ENCODE results near the gene ARSG.
"Not testable (repeated sequence)": the region's sequence is repeated elsewhere in the genome, so short reads cannot be mapped to it uniquely, and the experiment has no call there.

Gene ARSG

GRCh38 chr17:68356949-68357455 lies 65.7 kb downstream of the ARSG start:
- ChIA-PET CTCF (interaction anchor here (1.3 kb wide), 1 partner anchor 42 kb away, joined by 4 read pairs; no protein-coding TSS in a partner anchor), POLR2A (no interaction called here)
- no peak for DNase-seq (ENCODE audit: extremely low spot score)
- TF ChIP-seq NFRKB (IDR thresholded peaks at IDR 0.05): no peak
- TF ChIP-seq L3MBTL2 (conservative IDR thresholded peaks at IDR 0.05): no peak
- no peak for TF ChIP-seq PKNOX1 (IDR thresholded peaks at IDR 0.05)
- TF ChIP-seq ELF4 (IDR thresholded peaks at IDR 0.05): no peak

- ChIA-PET POLR2A (no interaction called here), CTCF (interaction anchor here (1.3 kb wide), 1 partner anchor 41 kb away, joined by 4 read pairs; no protein-coding TSS in a partner anchor)
- TF ChIP-seq SP1 (IDR thresholded peaks at IDR 0.05) (no peak), L3MBTL2 (conservative IDR thresholded peaks at IDR 0.05) (no peak), FOXA1 (IDR thresholded peaks at IDR 0.05) (no peak), ZNF384 (IDR thresholded peaks at IDR 0.05) (no peak), LEF1 (IDR thresholded peaks at IDR 0.05; ENCODE audit: borderline replicate concordance) (no peak), PKNOX1 (IDR thresholded peaks at IDR 0.05) (no peak), ELF4 (IDR thresholded peaks at IDR 0.05) (no peak), NFRKB (IDR thresholded peaks at IDR 0.05) (no peak), FOXM1 (IDR thresholded peaks at IDR 0.05; ENCODE audit: borderline replicate concordance) (no peak), SUZ12 (IDR thresholded peaks at IDR 0.05) (no peak), TARDBP (IDR thresholded peaks at IDR 0.05) (no peak), ARNT (IDR thresholded peaks at IDR 0.05) (no peak), CTBP1 (IDR thresholded peaks at IDR 0.05; ENCODE audit: borderline replicate concordance) (no peak), FOXK2 (IDR thresholded peaks at IDR 0.05) (no peak), HDGF (IDR thresholded peaks at IDR 0.05; ENCODE audit: borderline replicate concordance) (no peak), BHLHE40 (IDR thresholded peaks at IDR 0.05; ENCODE audit: borderline replicate concordance) (no peak)
- no peak for DNase-seq (ENCODE audit: extremely low spot score)
Measured at GRCh38 chr17:68357886-68358285, 66.6 kb downstream of the ARSG start.

GRCh38 chr17:68359791-68360535 lies 68.7 kb downstream of the ARSG start:
- ChIA-PET POLR2A (no interaction called here), CTCF (no interaction called here)
- TF ChIP-seq SP1 (IDR thresholded peaks at IDR 0.05): no peak
- no peak for TF ChIP-seq ARNT (IDR thresholded peaks at IDR 0.05)
- DNase-seq (ENCODE audit: extremely low spot score): no peak

- no peak for TF ChIP-seq ZNF384 (IDR thresholded peaks at IDR 0.05)
- TF ChIP-seq ARNT (IDR thresholded peaks at IDR 0.05): no peak
- TF ChIP-seq TARDBP (IDR thresholded peaks at IDR 0.05): no peak
- TF ChIP-seq HDGF (IDR thresholded peaks at IDR 0.05; ENCODE audit: borderline replicate concordance): no peak
- TF ChIP-seq FOXM1 (IDR thresholded peaks at IDR 0.05; ENCODE audit: borderline replicate concordance): no peak
- no peak for TF ChIP-seq FOXK2 (IDR thresholded peaks at IDR 0.05)
- no peak for TF ChIP-seq NFRKB (IDR thresholded peaks at IDR 0.05)
- TF ChIP-seq BHLHE40 (IDR thresholded peaks at IDR 0.05; ENCODE audit: borderline replicate concordance): no peak
- no peak for TF ChIP-seq CTBP1 (IDR thresholded peaks at IDR 0.05; ENCODE audit: borderline replicate concordance)
- no peak for TF ChIP-seq SUZ12 (IDR thresholded peaks at IDR 0.05)
- no peak for TF ChIP-seq L3MBTL2 (conservative IDR thresholded peaks at IDR 0.05)
- no peak for TF ChIP-seq SP1 (IDR thresholded peaks at IDR 0.05)
- no peak for TF ChIP-seq FOXA1 (IDR thresholded peaks at IDR 0.05)
- TF ChIP-seq ELF4 (IDR thresholded peaks at IDR 0.05): no peak
- no peak for TF ChIP-seq PKNOX1 (IDR thresholded peaks at IDR 0.05)
- TF ChIP-seq LEF1 (IDR thresholded peaks at IDR 0.05; ENCODE audit: borderline replicate concordance): no peak
- ChIA-PET POLR2A (no interaction called here), CTCF (no interaction called here)
- no peak for DNase-seq (ENCODE audit: extremely low spot score)
Measured at GRCh38 chr17:68365469-68365868, 74.2 kb downstream of the ARSG start.

- no peak for DNase-seq (ENCODE audit: extremely low spot score)
- POLR2A ChIA-PET: no interaction called here
- TF ChIP-seq ARNT (IDR thresholded peaks at IDR 0.05) (no peak), NFRKB (IDR thresholded peaks at IDR 0.05) (no peak), FOXK2 (IDR thresholded peaks at IDR 0.05) (no peak), BHLHE40 (IDR thresholded peaks at IDR 0.05; ENCODE audit: borderline replicate concordance) (no peak), CTBP1 (IDR thresholded peaks at IDR 0.05; ENCODE audit: borderline replicate concordance) (no peak), ELF4 (IDR thresholded peaks at IDR 0.05) (no peak), TARDBP (IDR thresholded peaks at IDR 0.05) (no peak), ZNF384 (IDR thresholded peaks at IDR 0.05) (no peak), FOXM1 (IDR thresholded peaks at IDR 0.05; ENCODE audit: borderline replicate concordance) (no peak)
- CTCF ChIA-PET: no interaction called here
Measured at GRCh38 chr17:68368387-68368786, 77.1 kb downstream of the ARSG start.

GRCh38 chr17:68375566-68375965 lies 84.3 kb downstream of the ARSG start:
- no peak for DNase-seq (ENCODE audit: extremely low spot score)
- ChIA-PET POLR2A (no interaction called here), CTCF (interaction anchor here (1.5 kb wide), 1 partner anchor 26 kb away, joined by 3 read pairs; no protein-coding TSS in a partner anchor)
- TF ChIP-seq ARNT (IDR thresholded peaks at IDR 0.05): no peak
- TF ChIP-seq ELF4 (IDR thresholded peaks at IDR 0.05): no peak
- TF ChIP-seq FOXA1 (IDR thresholded peaks at IDR 0.05): no peak
- no peak for TF ChIP-seq ZNF384 (IDR thresholded peaks at IDR 0.05)
- TF ChIP-seq LEF1 (IDR thresholded peaks at IDR 0.05; ENCODE audit: borderline replicate concordance): no peak
- no peak for TF ChIP-seq SUZ12 (IDR thresholded peaks at IDR 0.05)
- TF ChIP-seq PKNOX1 (IDR thresholded peaks at IDR 0.05): no peak
- no peak for TF ChIP-seq HDGF (IDR thresholded peaks at IDR 0.05; ENCODE audit: borderline replicate concordance)
- no peak for TF ChIP-seq L3MBTL2 (conservative IDR thresholded peaks at IDR 0.05)

- CTCF ChIA-PET: interaction anchor here (0.6 kb wide), 1 partner anchor 48 kb away, joined by 3 read pairs; no protein-coding TSS in a partner anchor
- DNase-seq (ENCODE audit: extremely low spot score); POLR2A ChIA-PET: not testable (repeated sequence)
Measured at GRCh38 chr17:68376178-68376577, 84.9 kb downstream of the ARSG start.
